ENCODE results near the gene HTT-AS.
"Not testable (repeated sequence)": the region's sequence is repeated elsewhere in the genome, so short reads cannot be mapped to it uniquely, and the experiment has no call there.

HTT-AS gene

GRCh38 chr4:3066836-3067400, 7.4 kb downstream of the HTT-AS start:
- no peak for TF ChIP-seq CTCF (IDR thresholded peaks at IDR 0.05; ENCODE audit: control extremely low read depth, extremely low read depth, low read depth, missing control alignments)

GRCh38 chr4:3065551-3065950, 8.8 kb downstream of the HTT-AS start:
- CTCF ChIA-PET: no interaction called here
- POLR2A ChIA-PET: no interaction called here
- no peak for TF ChIP-seq CTCF (IDR thresholded peaks at IDR 0.05; ENCODE audit: control extremely low read depth, extremely low read depth, low read depth, missing control alignments)
- no peak for DNase-seq (ENCODE audit: extremely low spot score)

More at GRCh38 chr4:3066836-3067400, 7.4 kb downstream of the HTT-AS start:
- no peak for DNase-seq (ENCODE audit: extremely low spot score)
- ChIA-PET POLR2A (no interaction called here), CTCF (no interaction called here)

GRCh38 chr4:3062471-3062870, 11.9 kb downstream of the HTT-AS start:
- CTCF ChIA-PET: interaction anchor here (1.2 kb wide), 1 partner anchor 25 kb away, joined by 4 read pairs; no protein-coding TSS in a partner anchor
- TF ChIP-seq CTCF (IDR thresholded peaks at IDR 0.05; ENCODE audit: control extremely low read depth, extremely low read depth, low read depth, missing control alignments): no peak
- POLR2A ChIA-PET: no interaction called here
- DNase-seq (ENCODE audit: extremely low spot score): no peak

- no peak for TF ChIP-seq CTCF (IDR thresholded peaks at IDR 0.05; ENCODE audit: control extremely low read depth, extremely low read depth, low read depth, missing control alignments)
- POLR2A ChIA-PET: no interaction called here
- DNase-seq (ENCODE audit: extremely low spot score): no peak
- CTCF ChIA-PET: interaction anchor here (1.5 to 1.9 kb wide), 2 partner anchors 9 to 13 kb away, joined by 5 to 8 read pairs; no protein-coding TSS in a partner anchor
Measured at GRCh38 chr4:3060946-3061345, 13.4 kb downstream of the HTT-AS start.

- CTCF ChIA-PET: interaction anchor here (1.5 to 1.9 kb wide), 2 partner anchors 10 to 12 kb away, joined by 5 to 8 read pairs; no protein-coding TSS in a partner anchor
- POLR2A ChIA-PET: interaction anchor here (2.3 kb wide), 1 partner anchor 12 kb away, joined by 7 read pairs; no protein-coding TSS in a partner anchor
- no peak for DNase-seq (ENCODE audit: extremely low spot score)
- TF ChIP-seq CTCF (IDR thresholded peaks at IDR 0.05; ENCODE audit: control extremely low read depth, extremely low read depth, low read depth, missing control alignments): no peak
Measured at GRCh38 chr4:3059943-3060342, 14.4 kb downstream of the HTT-AS start.

GRCh38 chr4:3054169-3054759, 20.1 kb downstream of the HTT-AS start:
- ChIA-PET POLR2A (no interaction called here), CTCF (interaction anchor here (1.6 to 1.7 kb wide), 3 partner anchors 12 to 19 kb away, joined by 4 to 5 read pairs (median 4); no protein-coding TSS in a partner anchor)
- TF ChIP-seq CTCF (IDR thresholded peaks at IDR 0.05; ENCODE audit: control extremely low read depth, extremely low read depth, low read depth, missing control alignments): no peak
- DNase-seq (ENCODE audit: extremely low spot score): no peak

GRCh38 chr4:3051141-3051897, 23.0 kb downstream of the HTT-AS start:
- POLR2A ChIA-PET; CTCF ChIA-PET; DNase-seq (ENCODE audit: extremely low spot score): not testable (repeated sequence)

All from GM10248 (cell line).